ENCODE data around the gene ACACB. TPM values are rescaled to one million over a fixed set of nuclear protein-coding genes. Genes with fewer than 3 reads are reported as not detected.

Gene ACACB
- total and polyA plus RNA-seq, 2 donors, result 2.0 to 9.5 TPM

DNA sequence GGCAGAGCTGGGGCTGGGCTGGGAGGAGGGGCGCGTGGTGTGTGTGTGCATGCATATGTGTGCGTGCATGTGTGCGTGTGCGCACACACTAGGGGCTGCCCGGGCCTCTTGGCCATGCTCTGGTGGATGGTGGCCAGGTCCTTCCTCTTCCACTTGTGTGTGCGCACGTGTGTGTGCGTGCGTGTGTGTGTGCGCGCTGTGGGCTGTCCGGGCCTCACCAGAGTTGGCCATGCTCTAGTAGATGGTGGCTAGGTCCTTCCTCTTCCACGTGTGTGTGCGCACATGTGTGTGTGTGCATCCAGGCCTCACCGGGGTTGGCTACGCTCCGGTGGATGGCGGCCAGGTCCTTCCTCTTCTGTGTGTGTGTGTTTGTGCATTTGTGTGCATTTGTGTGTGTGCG is 168.0 kb downstream of the ACACB start:
- no peak for DNase-seq (ENCODE audit: low read depth in 6 of 9, low spot score in 9 of 9)
- Histone ChIP-seq H3K4me1 (ENCODE audit: control insufficient read depth in 2 of 2, insufficient read depth in 2 of 2, low read length in 2 of 2) (no peaks in the 10 kb centered on the region), H3K36me3 (ENCODE audit: control insufficient read depth in 2 of 2, insufficient read depth in 2 of 2, low read length in 1 of 2) (no peaks in the 10 kb centered on the region), H3K27ac (ENCODE audit: low read depth in 1 of 2, low read length in 1 of 2) (no peak overlapping the region), H3K4me3 (ENCODE audit: low read length in 2 of 2) (no peak overlapping the region), H3K27me3 (ENCODE audit: control insufficient read depth in 2 of 2, insufficient read depth in 1 of 2, low read length in 1 of 2) (no peaks in the 10 kb centered on the region), H3K9me3 (ENCODE audit: control insufficient read depth in 2 of 2, insufficient read depth in 1 of 2, low read length in 1 of 2) (no peaks in the 10 kb centered on the region)
- 94% methylated on average over 20 of the region's 20 CpGs for WGBS

DNA sequence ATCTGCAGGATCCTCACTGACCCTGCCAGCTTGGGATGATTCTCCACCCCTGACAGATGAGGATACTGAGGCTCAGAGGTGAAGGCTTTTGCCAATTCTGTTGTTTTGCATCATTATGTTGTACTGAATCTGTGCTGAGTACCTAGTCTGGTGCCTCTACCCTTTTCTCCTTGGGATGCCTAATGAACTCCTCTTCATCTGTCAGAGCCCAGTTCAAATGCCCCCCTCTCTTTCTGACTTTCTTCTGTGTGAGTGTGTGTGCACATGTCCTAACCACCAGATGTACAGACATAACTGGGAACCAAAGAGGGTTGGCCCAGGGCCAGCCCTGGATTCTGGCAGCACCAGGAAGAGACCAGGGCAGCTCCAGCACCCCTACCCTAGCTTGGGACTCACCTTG is 169.9 kb downstream of the ACACB start:
- no peaks in the 10 kb centered on the region for H3K36me3 ChIP-seq (ENCODE audit: control insufficient read depth in 2 of 2, insufficient read depth in 2 of 2, low read length in 1 of 2)
- no peaks in the 10 kb centered on the region for H3K9me3 ChIP-seq (ENCODE audit: control insufficient read depth in 2 of 2, insufficient read depth in 1 of 2, low read length in 1 of 2)
- H3K4me1 ChIP-seq (ENCODE audit: control insufficient read depth in 2 of 2, insufficient read depth in 2 of 2, low read length in 2 of 2), result no peaks in the 10 kb centered on the region
- no peak for DNase-seq (ENCODE audit: low read depth in 6 of 9, low spot score in 9 of 9)
- H3K27me3 ChIP-seq (ENCODE audit: control insufficient read depth in 2 of 2, insufficient read depth in 1 of 2, low read length in 1 of 2), result peaks cover 0 to 16% of the 10 kb centered on the region in 2 donors
- no peak overlapping the region for H3K27ac ChIP-seq (ENCODE audit: low read depth in 1 of 2, low read length in 1 of 2)
- no peak overlapping the region for H3K4me3 ChIP-seq (ENCODE audit: low read length in 2 of 2)

DNA sequence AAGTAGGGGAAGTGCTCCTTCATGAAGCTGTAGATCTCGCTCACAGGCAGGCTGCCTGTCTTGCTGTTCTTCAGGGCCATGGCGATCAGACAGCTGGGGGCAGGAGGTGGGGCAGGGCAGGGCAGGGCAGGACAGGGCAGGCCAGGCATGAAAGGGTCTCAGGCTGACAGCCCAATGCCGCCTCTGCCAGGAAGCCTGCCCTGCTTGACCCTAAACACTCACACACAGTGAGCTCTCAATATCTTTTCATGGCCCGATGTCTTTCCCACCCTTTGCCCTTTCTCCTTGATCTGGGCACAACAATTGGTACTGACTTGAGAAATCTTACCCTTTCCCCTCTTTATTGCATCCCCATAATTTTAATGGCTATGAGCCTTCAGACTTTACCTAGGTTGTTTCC is 170.3 kb downstream of the ACACB start:
- no peak overlapping the region for H3K27ac ChIP-seq (ENCODE audit: low read depth in 1 of 2, low read length in 1 of 2)
- H3K4me1 ChIP-seq (ENCODE audit: control insufficient read depth in 2 of 2, insufficient read depth in 2 of 2, low read length in 2 of 2), result no peaks in the 10 kb centered on the region
- peaks cover 2 to 20% of the 10 kb centered on the region in 2 donors for H3K27me3 ChIP-seq (ENCODE audit: control insufficient read depth in 2 of 2, insufficient read depth in 1 of 2, low read length in 1 of 2)
- whole genome bisulfite sequencing, result 93% methylated on average over 4 of the region's 4 CpGs
- no peaks in the 10 kb centered on the region for H3K9me3 ChIP-seq (ENCODE audit: control insufficient read depth in 2 of 2, insufficient read depth in 1 of 2, low read length in 1 of 2)
- no peaks in the 10 kb centered on the region for H3K36me3 ChIP-seq (ENCODE audit: control insufficient read depth in 2 of 2, insufficient read depth in 2 of 2, low read length in 1 of 2)
- DNase-seq (ENCODE audit: low read depth in 6 of 9, low spot score in 9 of 9), result no peak
- no peak overlapping the region for H3K4me3 ChIP-seq (ENCODE audit: low read length in 2 of 2)

DNA sequence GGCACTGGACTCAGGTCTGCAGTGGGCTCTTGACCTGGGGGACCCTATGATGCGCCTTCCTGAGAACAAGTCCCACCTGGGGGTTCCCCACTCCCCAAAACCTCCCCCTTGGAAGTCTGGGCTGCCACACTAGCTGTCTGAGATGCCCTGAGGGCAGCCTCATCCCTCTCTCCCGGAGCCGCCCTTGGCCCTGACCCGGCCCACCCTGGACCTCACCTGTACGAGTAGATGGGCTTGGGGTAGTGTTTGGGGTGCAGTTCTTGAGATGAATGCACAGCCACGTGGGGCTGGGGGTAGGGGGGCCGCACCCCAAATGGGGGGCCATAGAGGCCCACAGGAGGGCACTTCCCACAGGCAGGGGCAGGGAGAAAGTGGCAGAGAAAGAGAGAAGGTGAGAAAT is 170.8 kb downstream of the ACACB start:
- Histone ChIP-seq H3K4me1 (ENCODE audit: control insufficient read depth in 2 of 2, insufficient read depth in 2 of 2, low read length in 2 of 2) (no peaks in the 10 kb centered on the region), H3K4me3 (ENCODE audit: low read length in 2 of 2) (no peak overlapping the region), H3K9me3 (ENCODE audit: control insufficient read depth in 2 of 2, insufficient read depth in 1 of 2, low read length in 1 of 2) (no peaks in the 10 kb centered on the region), H3K27me3 (ENCODE audit: control insufficient read depth in 2 of 2, insufficient read depth in 1 of 2, low read length in 1 of 2) (peaks cover 6 to 25% of the 10 kb centered on the region in 2 donors), H3K36me3 (ENCODE audit: control insufficient read depth in 2 of 2, insufficient read depth in 2 of 2, low read length in 1 of 2) (no peaks in the 10 kb centered on the region), H3K27ac (ENCODE audit: low read depth in 1 of 2, low read length in 1 of 2) (no peak overlapping the region)
- 91% methylated on average over 7 of the region's 7 CpGs for WGBS
- no peak for DNase-seq (ENCODE audit: low read depth in 6 of 9, low spot score in 9 of 9)

DNA sequence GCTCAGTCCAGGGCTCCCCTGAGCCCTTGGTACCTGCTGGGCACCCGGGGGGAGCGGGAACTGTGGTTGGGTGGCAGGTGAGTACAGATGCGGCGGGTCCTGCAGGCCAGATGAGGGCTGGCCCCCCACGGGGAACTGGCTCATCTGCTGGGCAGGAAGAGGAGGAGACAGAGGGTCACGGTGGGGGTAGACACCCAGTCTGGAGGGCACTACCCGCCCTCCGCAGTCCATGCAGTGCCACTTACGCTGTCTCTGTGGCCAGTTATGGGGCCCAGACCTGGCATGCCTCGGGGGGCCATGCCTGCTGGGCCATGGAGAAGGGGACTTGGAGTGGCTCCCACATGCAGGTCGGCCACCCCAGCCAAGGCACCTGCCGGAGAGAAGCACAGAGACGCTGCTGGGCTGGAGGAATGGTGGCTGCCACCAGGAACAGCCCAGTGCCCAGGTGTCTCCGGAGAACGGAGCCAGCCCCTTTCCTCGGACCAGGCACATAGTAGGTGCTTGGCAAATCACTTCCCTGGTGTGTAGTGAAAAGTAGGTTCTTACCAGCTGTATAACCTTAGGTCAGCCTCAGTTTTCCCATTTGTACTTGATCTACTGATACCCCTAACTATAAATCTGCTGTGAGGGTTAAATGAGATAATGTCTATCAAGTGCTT is 171.6 kb downstream of the ACACB start:
- H3K27me3 ChIP-seq (ENCODE audit: control insufficient read depth in 2 of 2, insufficient read depth in 1 of 2, low read length in 1 of 2), result peaks cover 10 to 33% of the 10 kb centered on the region in 2 donors
- no peaks in the 10 kb centered on the region for H3K36me3 ChIP-seq (ENCODE audit: control insufficient read depth in 2 of 2, insufficient read depth in 2 of 2, low read length in 1 of 2)
- no peak overlapping the region for H3K4me3 ChIP-seq (ENCODE audit: low read length in 2 of 2)
- no peaks in the 10 kb centered on the region for H3K9me3 ChIP-seq (ENCODE audit: control insufficient read depth in 2 of 2, insufficient read depth in 1 of 2, low read length in 1 of 2)
- DNase-seq (ENCODE audit: low read depth in 6 of 9, low spot score in 9 of 9), result no peak
- H3K27ac ChIP-seq (ENCODE audit: low read depth in 1 of 2, low read length in 1 of 2), result no peak overlapping the region
- 92% methylated on average over 16 of the region's 16 CpGs for WGBS
- H3K4me1 ChIP-seq (ENCODE audit: control insufficient read depth in 2 of 2, insufficient read depth in 2 of 2, low read length in 2 of 2), result no peaks in the 10 kb centered on the region

DNA sequence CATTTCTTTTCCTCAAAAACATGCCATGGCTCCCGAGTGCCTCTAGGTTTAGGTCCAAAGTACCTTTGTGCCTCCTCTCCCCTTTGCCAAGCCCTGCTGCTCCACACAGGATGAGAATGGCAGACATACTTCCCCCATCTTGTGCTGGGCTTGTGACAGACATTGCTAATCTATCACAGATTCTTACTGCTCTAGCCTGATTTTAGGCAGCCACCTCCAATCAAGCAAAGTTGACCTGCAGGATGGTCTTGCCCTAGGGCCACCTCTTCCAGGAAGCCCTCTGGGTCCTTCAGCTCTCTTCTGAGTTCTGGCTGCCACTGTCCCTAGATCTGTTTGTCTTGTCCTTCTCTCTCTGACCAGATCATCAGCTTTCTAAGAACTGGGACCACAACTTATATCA is 172.2 kb downstream of the ACACB start:
- Histone ChIP-seq H3K4me3 (ENCODE audit: low read length in 2 of 2) (no peak overlapping the region), H3K9me3 (ENCODE audit: control insufficient read depth in 2 of 2, insufficient read depth in 1 of 2, low read length in 1 of 2) (no peaks in the 10 kb centered on the region), H3K27ac (ENCODE audit: low read depth in 1 of 2, low read length in 1 of 2) (no peak overlapping the region), H3K36me3 (ENCODE audit: control insufficient read depth in 2 of 2, insufficient read depth in 2 of 2, low read length in 1 of 2) (no peaks in the 10 kb centered on the region), H3K4me1 (ENCODE audit: control insufficient read depth in 2 of 2, insufficient read depth in 2 of 2, low read length in 2 of 2) (no peaks in the 10 kb centered on the region), H3K27me3 (ENCODE audit: control insufficient read depth in 2 of 2, insufficient read depth in 1 of 2, low read length in 1 of 2) (peaks cover 11 to 39% of the 10 kb centered on the region in 2 donors)
- 92% methylated on average over 1 of the region's 1 CpG for WGBS
- no peak for DNase-seq (ENCODE audit: low read depth in 6 of 9, low spot score in 9 of 9)

DNA sequence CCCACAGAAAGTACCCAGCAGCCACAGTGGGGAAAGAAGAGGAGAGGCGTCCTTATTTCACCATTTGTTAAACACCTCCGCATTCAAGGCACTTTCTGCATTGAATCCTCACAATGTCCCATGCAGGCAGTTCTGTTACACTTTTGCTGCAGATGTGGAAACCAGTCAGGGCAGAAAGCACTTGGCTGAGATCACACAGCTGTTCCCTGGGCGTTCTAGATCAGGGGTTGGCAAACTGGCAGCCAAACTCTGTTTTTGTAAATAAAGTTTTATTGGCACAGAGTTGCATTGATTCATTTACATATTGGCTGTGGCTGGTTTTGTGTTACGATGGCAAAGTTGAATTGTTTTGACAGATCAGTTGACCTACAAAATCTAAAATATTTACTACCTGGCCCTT is 172.6 kb downstream of the ACACB start:
- peaks cover 11 to 42% of the 10 kb centered on the region in 2 donors for H3K27me3 ChIP-seq (ENCODE audit: control insufficient read depth in 2 of 2, insufficient read depth in 1 of 2, low read length in 1 of 2)
- H3K4me3 ChIP-seq (ENCODE audit: low read length in 2 of 2), result no peak overlapping the region
- H3K27ac ChIP-seq (ENCODE audit: low read depth in 1 of 2, low read length in 1 of 2), result no peak overlapping the region
- no peaks in the 10 kb centered on the region for H3K9me3 ChIP-seq (ENCODE audit: control insufficient read depth in 2 of 2, insufficient read depth in 1 of 2, low read length in 1 of 2)
- WGBS, result 96% methylated on average over 4 of the region's 4 CpGs
- DNase-seq (ENCODE audit: low read depth in 6 of 9, low spot score in 9 of 9), result no peak
- no peaks in the 10 kb centered on the region for H3K36me3 ChIP-seq (ENCODE audit: control insufficient read depth in 2 of 2, insufficient read depth in 2 of 2, low read length in 1 of 2)
- no peaks in the 10 kb centered on the region for H3K4me1 ChIP-seq (ENCODE audit: control insufficient read depth in 2 of 2, insufficient read depth in 2 of 2, low read length in 2 of 2)

DNA sequence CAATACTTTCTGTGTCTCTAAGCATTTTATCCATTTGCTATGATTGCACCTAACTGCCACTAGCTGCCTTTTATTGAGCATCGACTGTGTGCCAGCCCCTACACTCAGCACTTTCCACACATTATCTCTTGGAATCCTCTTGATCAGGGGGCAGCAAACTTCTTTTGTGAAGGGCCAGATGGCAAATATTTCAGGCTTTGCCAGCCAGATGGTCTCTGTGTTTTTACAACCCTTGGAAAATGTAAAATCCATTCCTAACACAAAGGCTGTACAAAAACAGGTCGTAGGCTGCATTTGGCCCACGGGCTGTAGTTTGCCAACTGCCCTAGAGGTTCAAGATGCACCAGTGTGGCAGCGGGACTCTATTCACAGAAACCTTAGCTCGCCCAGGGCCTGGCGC is 173.2 kb downstream of the ACACB start:
- WGBS, result 97% methylated on average over 6 of the region's 6 CpGs

DNA sequence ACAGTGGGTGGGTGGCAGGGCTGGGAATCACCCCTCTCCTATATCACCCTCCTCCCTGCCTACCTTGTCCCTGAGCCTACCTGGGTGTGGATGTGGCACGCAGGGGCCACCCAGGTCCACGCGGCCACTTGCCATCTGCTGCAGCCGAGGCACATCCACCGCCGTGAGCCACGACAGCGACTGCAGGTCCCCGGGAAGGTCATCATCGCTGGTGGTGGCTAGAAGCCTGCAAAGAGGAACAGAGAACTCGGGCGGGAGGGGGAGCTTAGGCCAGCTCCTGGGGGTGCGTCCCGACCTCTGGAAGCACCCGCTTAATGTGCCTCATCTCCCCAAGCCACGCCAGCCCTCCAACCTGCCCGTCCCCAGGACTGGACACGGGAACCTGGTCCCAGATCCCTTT is 173.7 kb downstream of the ACACB start:
- H3K4me1 ChIP-seq (ENCODE audit: control insufficient read depth in 2 of 2, insufficient read depth in 2 of 2, low read length in 2 of 2), result no peaks in the 10 kb centered on the region
- WGBS, result 91% methylated on average over 18 of the region's 18 CpGs
- H3K9me3 ChIP-seq (ENCODE audit: control insufficient read depth in 2 of 2, insufficient read depth in 1 of 2, low read length in 1 of 2), result no peaks in the 10 kb centered on the region
- DNase-seq (ENCODE audit: low read depth in 6 of 9, low spot score in 9 of 9), result no peak
- no peak overlapping the region for H3K27ac ChIP-seq (ENCODE audit: low read depth in 1 of 2, low read length in 1 of 2)
- H3K27me3 ChIP-seq (ENCODE audit: control insufficient read depth in 2 of 2, insufficient read depth in 1 of 2, low read length in 1 of 2), result peaks cover 11 to 42% of the 10 kb centered on the region in 2 donors
- no peaks in the 10 kb centered on the region for H3K36me3 ChIP-seq (ENCODE audit: control insufficient read depth in 2 of 2, insufficient read depth in 2 of 2, low read length in 1 of 2)
- H3K4me3 ChIP-seq (ENCODE audit: low read length in 2 of 2), result no peak overlapping the region

More for the DNA sequence above, 173.2 kb downstream of the ACACB start:
- Histone ChIP-seq H3K36me3 (ENCODE audit: control insufficient read depth in 2 of 2, insufficient read depth in 2 of 2, low read length in 1 of 2) (no peaks in the 10 kb centered on the region), H3K4me1 (ENCODE audit: control insufficient read depth in 2 of 2, insufficient read depth in 2 of 2, low read length in 2 of 2) (no peaks in the 10 kb centered on the region), H3K27ac (ENCODE audit: low read depth in 1 of 2, low read length in 1 of 2) (no peak overlapping the region), H3K27me3 (ENCODE audit: control insufficient read depth in 2 of 2, insufficient read depth in 1 of 2, low read length in 1 of 2) (peaks cover 11 to 42% of the 10 kb centered on the region in 2 donors), H3K9me3 (ENCODE audit: control insufficient read depth in 2 of 2, insufficient read depth in 1 of 2, low read length in 1 of 2) (no peaks in the 10 kb centered on the region), H3K4me3 (ENCODE audit: low read length in 2 of 2) (no peak overlapping the region)
- DNase-seq (ENCODE audit: low read depth in 6 of 9, low spot score in 9 of 9), result no peak
